Right ventricle myocardium inferior (tissue), 1 donor: ENCODE measurements around the gene LRIG1. TPM values are rescaled to one million over a fixed set of nuclear protein-coding genes. Genes with fewer than 3 reads are reported as not detected.

ENCODE experiments used
- ATAC-seq: fragments of 200-7000 bp; cut with Tn5 transposase; one replicate; pipeline ENCODE4 v1.9.1; 2020; ENCODE audit warnings: mild to moderate bottlenecking, moderate library complexity
- DNase-seq: peaks from one replicate; pipeline ENCODE4 v3.0.0; 2021; ENCODE audit errors: missing footprints
- intact Hi-C: fragments of 100-400 bp; cut with DNase I; formaldehyde crosslinking; loops from one replicate; pipeline ENCODE4 v1.11.0; 2022
- total RNA-seq: library from RNA; stranded (reverse); fragmentation: NEBNext Ultra II Directional; extraction: Animal tissue kit (Norgen Biotek cat#: 25700); gene quantifications from one replicate; pipeline ENCODE4 v1.2.1, GENCODE V29; 2021
- donor health status: DM: no; HTN: yes; CAD: no; lungs with severe emphysema.

Gene LRIG1
- total RNA-seq, 1 donor from 2014 or later = 93.8 TPM

DNA sequence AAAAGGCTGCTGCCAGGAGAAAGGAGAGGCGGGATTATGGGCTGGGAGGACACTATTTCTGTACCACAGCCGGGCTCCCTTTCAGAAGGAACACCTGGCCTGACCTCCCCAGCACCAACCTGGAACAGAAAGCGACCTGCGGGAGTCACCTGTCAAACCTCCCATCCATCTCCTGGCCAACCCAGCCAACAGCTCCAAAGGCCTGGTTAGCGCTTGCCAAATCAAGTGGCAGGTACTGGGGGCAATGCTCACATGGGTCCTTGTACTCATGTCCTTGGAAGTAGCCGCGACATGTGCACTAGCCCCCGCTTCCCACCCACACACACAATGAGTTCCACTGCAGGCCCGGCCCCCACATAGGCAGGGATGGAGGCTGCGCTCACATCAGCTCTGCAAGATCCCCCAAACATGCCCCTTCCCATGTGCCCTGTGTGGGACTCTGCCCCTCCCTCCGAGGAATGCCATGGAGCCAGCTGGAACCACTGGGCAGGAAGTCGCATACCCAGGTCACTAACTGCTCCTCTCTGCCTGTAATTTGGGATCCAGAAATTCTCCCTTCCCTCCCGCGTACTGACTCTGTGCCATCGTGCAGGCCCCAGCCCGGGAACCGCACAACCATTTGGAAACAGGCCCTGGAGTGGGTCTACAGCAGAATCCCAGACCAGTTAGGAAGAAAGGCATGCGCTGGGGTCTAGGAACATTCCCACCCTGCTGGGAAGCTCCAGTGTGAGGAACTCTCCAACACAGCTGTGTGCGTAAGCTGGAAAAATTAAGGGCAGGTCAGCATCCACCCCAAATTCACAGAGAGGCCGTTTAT is 98.9 kb downstream of the LRIG1 start:
- no peak for DNase-seq
- intact Hi-C loops = loop anchor here (10.0 kb wide), 1 partner anchor 263 kb away; no protein-coding TSS in a partner anchor

GRCh38 chr3:66401157-66401550 is 99.7 kb downstream of the LRIG1 start:
- DNase-seq (no peak), ATAC-seq (no peak)
- intact Hi-C loops = loop anchor here (10.0 kb wide), 1 partner anchor 264 kb away; no protein-coding TSS in a partner anchor

More for the DNA sequence above, 98.9 kb downstream of the LRIG1 start:
- no peak for ATAC-seq

GRCh38 chr3:66400411-66401156 is 100.2 kb downstream of the LRIG1 start:
- DNase-seq (no peak), ATAC-seq (no peak)
- intact Hi-C loops = loop anchor here (10.0 kb wide), 1 partner anchor 264 kb away; no protein-coding TSS in a partner anchor

- ATAC-seq (no peak), DNase-seq (no peak)
- intact Hi-C loops = loop anchor here (10.0 kb wide), 1 partner anchor 265 kb away; no protein-coding TSS in a partner anchor
Measured at GRCh38 chr3:66399529-66400232, 101.1 kb downstream of the LRIG1 start.

GRCh38 chr3:66398228-66399025 is 102.4 kb downstream of the LRIG1 start:
- ATAC-seq = no peak
- DNase-seq = no peak
- intact Hi-C loops = no loop called here

- DNase-seq = no peak
- no peak for ATAC-seq
- intact Hi-C loops = no loop called here
Measured at GRCh38 chr3:66397745-66398144, 103.1 kb downstream of the LRIG1 start.

DNA sequence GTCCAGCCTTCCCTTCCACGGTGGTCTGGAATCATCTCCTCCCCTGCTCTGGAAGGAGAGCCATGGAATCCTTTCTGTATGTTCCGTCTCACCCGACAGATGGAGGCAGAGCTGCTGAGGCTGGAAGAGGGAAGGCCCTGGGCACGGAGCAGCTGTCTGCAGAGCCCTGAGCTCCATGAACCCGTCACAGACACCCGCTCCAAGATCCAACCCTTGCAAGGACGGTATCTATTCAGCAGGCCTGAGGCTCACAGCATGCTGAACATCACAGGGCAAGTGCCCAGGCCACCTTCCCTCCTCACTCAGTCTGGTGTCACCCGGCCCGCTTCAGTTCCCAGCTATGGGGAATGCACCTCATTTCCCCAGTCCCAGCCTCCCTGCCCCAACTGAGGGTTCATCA is 103.9 kb downstream of the LRIG1 start:
- no peak for ATAC-seq
- no peak for DNase-seq
- intact Hi-C loops = no loop called here

DNA sequence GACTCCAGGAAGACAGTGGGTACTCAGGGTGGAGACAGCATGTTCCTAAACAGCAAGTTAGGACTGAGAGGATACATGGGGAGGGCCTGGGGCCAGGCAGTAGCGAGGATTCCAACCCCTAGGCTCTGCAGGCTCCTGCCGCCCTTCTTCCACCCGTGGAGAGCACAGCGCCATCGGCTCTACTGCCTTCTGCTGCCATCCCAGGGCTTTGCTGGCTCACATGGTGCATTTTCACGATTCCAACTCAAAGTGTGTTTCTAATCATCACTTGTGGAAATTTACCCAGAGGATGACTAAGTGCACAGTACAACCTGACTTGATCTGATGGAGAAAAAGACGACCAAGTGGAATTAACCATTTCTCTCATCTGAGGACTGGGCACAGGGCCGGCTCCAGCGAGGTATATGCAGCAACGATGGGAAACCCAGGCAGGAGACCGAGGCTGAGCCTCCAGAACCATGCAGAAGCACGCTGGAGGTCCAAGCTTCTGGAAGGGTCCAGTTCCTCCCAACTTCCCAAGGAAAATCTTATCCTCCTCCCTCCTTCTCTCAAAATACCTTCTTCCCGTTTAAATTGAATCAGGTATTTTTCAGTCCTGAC is 104.6 kb downstream of the LRIG1 start:
- ATAC-seq = no peak
- no peak for DNase-seq
- intact Hi-C loops = no loop called here

- ATAC-seq (no peak), DNase-seq (no peak)
- intact Hi-C loops = no loop called here
Measured at GRCh38 chr3:66395635-66396034, 105.2 kb downstream of the LRIG1 start.

- intact Hi-C loops = no loop called here
- no peak for DNase-seq
Measured at GRCh38 chr3:66394753-66395249, 106.0 kb downstream of the LRIG1 start.

GRCh38 chr3:66394019-66394752 is 106.6 kb downstream of the LRIG1 start:
- intact Hi-C loops = no loop called here
- ATAC-seq (no peak), DNase-seq (no peak)

More at GRCh38 chr3:66394753-66395249, 106.0 kb downstream of the LRIG1 start:
- ATAC-seq = no peak

DNA sequence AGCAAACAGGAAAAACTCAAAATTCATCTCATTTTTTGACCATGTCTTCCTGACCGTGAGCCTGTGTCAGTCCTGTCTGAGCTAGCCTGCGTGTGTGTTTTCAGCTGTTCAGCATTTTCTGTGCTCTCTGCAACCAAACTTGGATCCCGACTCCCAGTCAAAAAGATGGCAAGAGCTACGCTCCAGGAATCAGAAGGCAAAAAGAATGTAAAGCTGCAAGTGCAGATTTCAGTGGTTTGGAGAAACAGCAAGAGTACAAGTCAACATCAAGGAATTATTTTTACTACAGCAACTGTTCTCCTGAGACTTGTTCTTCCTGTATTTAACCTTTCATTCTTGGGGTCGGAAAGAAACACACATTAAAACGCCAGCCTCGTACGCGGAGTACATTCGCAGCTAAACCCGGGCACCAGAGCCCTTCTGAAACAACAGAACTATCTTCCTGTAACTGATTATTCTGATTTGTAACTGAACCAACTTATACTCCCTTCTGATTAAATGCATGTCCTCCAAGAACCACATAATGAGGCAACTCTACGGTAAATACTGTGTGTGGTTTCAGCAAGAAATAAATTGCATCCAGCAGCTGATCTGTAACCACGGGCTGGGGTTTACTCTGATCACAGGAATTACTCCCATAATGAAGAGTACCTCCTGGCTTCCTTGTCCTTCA is 107.4 kb downstream of the LRIG1 start:
- DNase-seq (no peak), ATAC-seq (no peak)
- intact Hi-C loops = no loop called here

DNA sequence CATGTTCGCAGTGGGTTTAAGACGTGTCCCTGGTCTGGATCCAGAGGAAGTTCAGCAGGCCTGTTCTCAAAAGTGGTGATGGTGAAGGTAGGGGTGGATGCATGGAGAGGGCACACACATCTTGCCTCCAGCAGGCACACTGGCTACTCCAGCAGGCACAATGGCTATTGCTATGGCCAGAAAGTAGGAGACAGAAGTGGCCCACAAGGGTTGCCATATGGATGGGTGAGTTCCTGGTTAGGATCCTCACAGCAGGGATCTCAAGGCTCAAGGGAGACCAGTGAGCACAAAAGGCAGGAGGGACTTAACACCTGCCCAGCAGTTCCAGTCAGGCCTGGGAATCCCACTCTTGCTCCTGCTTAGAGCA is 107.9 kb downstream of the LRIG1 start:
- intact Hi-C loops = no loop called here
- DNase-seq (no peak), ATAC-seq (no peak)

GRCh38 chr3:66392512-66392911 is 108.3 kb downstream of the LRIG1 start:
- no peak for ATAC-seq
- intact Hi-C loops = no loop called here

DNA sequence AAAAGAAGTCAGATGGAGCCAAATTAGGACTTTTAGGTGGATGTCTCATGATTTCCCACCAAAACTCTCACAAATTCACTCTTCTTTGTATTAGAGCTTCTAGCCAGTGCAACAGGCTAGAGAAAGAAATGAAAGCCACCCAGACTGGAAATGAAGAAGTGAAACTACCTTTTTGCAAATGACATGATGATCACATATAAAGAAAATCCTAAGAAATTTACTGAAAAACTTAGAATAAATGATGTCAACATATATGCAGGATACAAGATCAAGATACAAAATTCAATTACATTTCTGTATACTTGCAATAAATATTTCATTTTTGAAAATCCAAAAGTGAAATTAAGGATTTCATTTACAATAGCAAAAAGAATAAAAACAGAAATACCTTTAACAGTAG is 110.8 kb downstream of the LRIG1 start:
- DNase-seq (no peak), ATAC-seq (no peak)
- intact Hi-C loops = no loop called here

More at GRCh38 chr3:66392512-66392911, 108.3 kb downstream of the LRIG1 start:
- DNase-seq = no peak

- intact Hi-C loops = no loop called here
- DNase-seq (no peak), ATAC-seq (no peak)
Measured at GRCh38 chr3:66386925-66387650, 113.7 kb downstream of the LRIG1 start.
